ENCODE results near the gene QRSL1.
"Not testable (repeated sequence)": the region's sequence is repeated elsewhere in the genome, so short reads cannot be mapped to it uniquely, and the experiment has no call there.

Gene QRSL1

DNA sequence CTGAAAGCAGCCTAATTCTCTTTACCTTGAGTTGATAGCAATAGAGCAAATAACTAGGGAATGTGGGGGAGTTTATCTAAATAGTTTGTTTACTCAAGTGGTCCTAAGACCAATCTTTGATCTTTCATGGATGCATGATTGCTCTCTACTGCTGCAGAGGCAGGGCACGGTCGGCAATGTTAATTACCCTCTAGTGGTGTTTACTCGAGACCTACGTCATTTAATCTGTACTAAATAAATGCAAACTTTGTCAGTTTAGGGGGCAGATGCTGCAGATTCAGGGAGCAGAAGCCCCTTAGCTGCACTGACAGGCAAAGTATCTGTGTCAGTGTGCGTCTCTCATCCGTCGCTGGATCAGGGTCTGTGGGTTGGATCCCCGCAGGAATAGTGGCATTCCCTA is 7.0 kb upstream of the QRSL1 start:
- DNase-seq (ENCODE audit: insufficient read length, low spot score) (no peak), FAIRE-seq (no peak)

DNA sequence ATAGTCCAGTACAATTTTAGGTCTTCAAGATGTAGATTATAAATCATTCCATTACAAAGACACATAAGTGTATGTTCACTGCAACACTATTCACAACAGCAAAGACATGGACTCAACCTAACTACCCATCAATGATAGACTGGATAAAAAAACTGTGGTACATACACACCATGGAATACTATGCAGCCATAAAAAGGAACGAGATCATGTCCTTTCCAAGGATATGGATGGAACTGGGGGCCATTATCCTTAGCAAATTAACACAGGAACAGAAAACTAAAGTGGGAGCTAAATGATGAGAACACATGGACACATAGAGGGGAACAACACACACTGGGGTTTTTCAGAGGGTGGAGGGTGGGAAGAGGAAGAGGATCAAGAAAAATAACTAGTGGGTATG is 6.3 kb upstream of the QRSL1 start:
- DNase-seq (ENCODE audit: insufficient read length, low spot score), result no peak
- no peak for FAIRE-seq

DNA sequence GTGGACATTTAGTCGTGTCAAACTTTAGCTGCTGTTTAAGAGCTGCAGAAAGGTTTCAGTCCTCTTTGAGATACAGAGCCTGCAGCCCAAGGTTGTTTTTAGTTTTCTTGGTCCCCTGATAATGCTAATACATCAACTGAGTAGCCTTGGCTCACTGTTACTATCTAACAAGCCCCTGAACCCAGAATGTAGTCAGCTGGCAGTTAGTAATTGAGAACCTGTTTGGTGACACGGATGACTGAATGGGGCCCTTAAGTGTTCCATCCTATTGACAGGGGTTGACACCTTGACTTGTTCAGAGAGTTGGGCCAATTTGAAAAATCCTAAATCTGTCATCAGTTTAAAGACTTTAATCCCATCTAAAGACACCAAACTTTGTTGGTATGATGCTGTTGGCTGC is 2.9 kb upstream of the QRSL1 start:
- no peak for DNase-seq (ENCODE audit: insufficient read length, low spot score)
- FAIRE-seq, result no peak

DNA sequence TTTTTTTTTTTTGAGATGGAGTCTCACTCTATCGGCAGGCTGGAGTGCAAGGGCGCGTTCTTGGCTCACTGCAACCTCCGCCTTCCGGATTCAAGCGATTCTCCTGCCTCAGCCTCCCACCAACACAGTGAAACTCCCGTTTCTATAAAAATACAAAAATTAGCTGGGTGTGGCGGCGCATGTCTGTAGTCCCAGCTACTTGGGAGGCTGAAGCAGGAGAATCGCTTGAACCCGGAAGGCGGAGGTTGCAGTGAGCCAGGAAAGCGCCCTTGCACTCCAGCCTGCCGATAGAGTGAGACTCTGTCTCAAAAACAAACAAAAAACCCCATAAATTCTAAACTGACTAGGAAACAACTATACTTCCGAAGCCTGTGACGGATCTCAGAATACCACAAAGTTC is 1.6 kb upstream of the QRSL1 start:
- DNase-seq (ENCODE audit: insufficient read length, low spot score); FAIRE-seq: not testable (repeated sequence)

DNA sequence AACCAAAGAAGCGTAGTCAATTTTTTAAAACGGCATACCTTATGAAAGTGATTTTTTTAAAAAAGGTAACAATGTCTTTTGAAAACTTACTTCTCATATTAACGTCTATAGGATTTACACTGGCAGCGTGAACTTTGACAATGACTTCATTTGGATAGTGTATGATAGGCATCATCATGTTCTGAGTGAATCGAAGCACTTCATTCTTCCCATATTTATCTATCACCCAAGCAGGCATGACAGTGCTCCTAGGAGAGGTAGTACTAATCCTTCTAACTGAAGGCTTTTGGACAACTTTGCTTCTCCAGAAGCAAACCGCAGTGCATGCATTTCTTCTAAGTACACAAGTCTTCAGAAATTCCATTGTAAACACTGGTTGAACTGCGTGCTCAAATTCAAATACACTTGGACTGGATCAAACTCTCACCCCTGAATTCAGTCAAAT is 698 bp upstream of the QRSL1 start:
- no peak for DNase-seq (ENCODE audit: insufficient read length, low spot score)

DNA sequence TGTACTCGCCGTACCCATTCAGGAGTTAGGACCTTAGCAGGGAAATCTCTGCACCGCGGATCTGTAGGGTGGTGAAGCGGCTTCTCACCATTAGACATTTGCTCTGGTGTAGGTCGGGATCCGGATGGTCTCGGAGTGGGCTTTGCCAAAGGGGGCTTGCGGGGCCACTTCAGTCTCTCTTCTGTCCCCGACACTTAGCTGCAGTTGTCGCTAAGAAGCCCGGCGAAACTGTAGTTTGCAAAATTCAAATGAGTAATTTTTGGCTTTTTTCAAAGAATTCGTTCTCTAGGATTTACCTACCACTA is 433 bp downstream of the QRSL1 start:
- no peak for DNase-seq (ENCODE audit: insufficient read length, low spot score)
- FAIRE-seq, result no peak

More for the DNA sequence above, 698 bp upstream of the QRSL1 start:
- no peak for FAIRE-seq

DNA sequence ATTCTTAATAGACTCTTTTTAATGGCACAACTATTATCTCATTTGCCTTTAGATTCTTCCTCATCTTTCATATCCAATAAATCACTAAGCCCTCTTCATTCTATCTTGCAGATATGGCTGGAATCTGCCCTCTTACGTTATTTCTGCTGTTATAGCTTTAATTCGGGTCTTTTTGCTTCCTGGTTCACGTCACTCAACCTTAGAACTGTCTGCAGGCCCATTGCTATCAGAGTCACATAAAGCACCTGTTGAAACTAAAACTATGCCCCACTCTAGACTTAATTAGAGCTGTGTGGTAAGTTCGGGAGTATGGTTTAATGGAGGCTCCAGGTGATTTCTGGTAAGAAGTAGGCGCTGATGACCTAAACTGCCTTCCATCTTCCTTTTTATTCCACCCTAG is 988 bp downstream of the QRSL1 start:
- DNase-seq (ENCODE audit: insufficient read length, low spot score) (no peak), FAIRE-seq (no peak)

DNA sequence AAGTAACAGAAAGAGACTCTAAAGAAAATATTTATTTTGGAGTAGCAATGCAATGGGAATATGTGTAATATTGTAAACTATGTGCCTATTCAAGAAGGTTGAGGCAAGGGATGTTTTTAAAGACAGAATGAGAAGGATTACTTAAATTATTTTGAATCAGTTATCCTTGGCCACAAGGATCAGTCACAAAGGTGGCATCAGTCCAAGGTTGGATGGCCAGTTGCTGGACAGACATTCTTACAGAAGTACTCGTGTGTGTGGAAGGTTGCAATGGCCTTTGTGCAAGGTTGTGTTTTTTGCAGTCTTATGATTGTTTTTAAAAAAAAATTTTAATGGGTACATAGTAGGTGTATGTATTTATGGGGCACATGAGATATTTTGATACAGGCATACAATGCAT is 2.0 kb downstream of the QRSL1 start:
- DNase-seq (ENCODE audit: insufficient read length, low spot score), result no peak
- no peak for FAIRE-seq

DNA sequence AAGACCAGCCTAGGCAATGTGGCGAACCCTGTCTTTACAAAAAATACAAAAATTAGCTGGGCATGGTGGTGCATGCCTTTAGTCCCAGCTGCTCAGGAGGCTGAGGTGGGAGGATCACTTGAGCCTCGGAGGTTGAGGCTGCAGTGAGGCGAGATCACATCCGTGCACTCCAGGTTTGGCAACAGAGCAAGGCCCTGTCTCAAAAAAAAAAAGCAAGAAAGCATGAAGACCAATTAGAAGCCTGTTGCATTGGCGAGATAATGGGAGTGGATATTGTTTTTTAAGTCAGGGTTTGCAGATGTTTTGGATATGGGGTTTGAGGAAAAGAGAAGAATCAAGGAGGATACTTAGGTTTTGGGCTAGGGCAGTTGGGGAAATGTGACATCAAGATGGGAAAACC is 5.2 kb downstream of the QRSL1 start:
- DNase-seq (ENCODE audit: insufficient read length, low spot score), result no peak
- FAIRE-seq, result no peak

DNA sequence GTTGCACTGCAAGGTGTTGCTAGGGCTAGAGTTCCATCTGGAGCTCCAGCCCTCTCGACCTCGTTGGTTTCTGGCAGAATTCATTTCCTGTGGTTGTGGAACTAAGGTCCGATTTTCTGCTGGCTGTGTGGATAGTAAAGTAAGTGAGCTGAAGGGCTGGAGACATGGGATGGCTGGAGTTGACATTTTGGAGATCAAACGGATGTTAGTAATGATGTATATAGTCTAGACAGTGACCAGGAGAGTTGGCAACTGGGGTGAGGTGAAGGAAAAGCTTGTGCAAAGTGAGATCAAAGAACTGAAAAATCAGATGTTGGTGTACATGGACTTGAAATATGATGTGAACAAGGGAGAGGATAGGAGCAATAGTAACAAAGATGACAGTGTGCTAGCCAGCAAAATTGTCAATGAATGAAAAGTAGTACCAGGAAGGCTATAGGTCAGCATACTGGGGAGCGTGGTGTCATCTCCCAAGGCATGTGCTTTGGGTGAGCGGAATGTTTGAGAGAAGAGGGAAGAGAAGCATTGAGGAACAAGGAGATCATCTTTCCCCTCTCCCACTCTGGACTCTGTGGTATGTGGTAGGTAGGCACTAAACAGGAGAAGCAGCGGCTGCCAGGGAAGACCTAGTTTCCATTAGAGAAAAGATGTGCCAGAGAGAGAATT is 7.8 kb downstream of the QRSL1 start:
- FAIRE-seq (no peak), DNase-seq (ENCODE audit: insufficient read length, low spot score) (no peak)

DNA sequence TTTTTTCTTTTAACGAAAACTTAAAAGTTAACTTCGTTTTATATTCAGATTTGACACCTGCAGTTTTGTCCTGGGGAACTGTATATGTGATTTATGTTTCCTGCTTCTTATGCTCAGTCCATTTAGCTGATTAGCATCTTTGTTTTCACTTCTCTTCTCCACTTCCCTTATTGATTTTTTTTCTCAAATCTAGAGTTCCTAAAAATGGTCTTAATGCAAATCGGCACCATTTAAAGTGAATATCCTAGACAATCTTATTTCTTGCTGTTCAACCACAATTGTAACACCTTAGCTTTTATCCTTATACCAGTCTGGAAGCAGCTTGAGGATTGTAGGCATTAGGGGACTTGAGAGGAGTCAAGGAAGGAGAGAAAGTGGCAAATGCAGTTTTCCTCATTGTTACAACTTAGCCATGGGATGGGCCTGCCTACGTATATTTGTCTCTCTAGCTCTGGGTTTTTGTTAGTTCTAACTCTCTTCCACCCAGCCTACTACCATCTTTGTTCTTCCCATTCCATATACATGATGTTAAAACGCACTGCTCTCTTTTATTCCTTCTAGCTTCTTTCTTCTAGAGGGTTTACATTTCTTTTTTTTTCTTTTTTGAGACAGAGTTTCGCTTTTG is 8.5 kb downstream of the QRSL1 start:
- DNase-seq (ENCODE audit: insufficient read length, low spot score) (no peak), FAIRE-seq (no peak)

DNA sequence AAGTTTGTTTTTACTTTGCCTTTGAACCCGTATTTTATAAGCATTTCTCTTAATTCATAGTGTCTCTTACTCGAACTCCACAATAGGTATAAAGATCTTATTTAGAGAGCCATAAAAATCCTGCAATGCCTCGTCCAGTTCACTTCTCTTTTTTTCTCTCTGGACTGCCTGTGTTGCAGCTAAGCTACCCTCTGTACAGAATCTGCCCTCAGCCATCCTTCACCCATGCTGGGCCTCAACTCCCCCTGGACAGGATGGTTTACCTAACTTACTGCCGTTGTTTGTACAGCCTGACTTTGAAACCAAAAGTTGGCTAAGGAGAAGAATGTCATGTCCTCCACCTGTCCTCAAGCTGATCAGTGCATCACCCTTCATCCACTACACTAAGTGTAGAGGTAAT is 10.4 kb downstream of the QRSL1 start:
- DNase-seq (ENCODE audit: insufficient read length, low spot score) (no peak), FAIRE-seq (no peak)

DNA sequence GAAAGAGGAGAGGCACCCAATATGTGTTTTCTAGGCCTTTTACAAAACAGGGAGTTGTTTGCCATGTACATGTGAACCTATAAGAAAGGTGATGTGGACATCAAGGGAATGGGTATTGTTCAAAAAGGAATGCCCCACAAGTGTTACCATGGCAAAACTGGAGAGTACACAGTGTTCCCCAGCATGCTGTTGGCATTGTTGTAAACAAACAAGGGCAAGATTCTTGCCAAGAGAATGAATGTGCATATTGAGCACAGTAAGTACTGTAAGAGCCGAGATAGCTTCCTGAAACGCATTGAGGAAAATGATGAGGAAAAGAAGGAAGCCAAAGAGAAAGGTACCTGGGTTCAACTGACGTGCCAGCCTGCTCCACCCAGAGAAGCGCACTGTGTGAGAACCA is 13.1 kb downstream of the QRSL1 start:
- DNase-seq (ENCODE audit: insufficient read length, low spot score) (no peak), FAIRE-seq (no peak)

DNA sequence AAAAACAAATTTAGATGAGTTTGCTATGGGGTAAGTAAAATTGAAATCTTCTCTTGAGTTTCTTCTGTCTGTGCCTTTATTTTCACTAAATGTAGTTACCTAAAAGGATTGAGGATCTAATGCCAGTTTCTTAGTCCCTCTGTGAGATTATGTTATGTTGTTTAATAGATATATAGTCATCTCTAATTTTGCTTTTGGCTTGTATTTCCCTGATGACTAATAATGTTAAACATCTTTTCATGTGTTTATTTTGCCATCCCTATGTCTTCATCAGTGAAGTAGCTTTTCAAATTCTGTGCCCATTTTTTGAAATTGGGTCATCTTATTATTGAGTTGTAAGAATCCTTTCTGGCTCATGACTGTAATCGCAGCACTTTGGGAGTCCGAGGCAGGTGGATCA is 13.7 kb downstream of the QRSL1 start:
- DNase-seq (ENCODE audit: insufficient read length, low spot score) (no peak), FAIRE-seq (no peak)

DNA sequence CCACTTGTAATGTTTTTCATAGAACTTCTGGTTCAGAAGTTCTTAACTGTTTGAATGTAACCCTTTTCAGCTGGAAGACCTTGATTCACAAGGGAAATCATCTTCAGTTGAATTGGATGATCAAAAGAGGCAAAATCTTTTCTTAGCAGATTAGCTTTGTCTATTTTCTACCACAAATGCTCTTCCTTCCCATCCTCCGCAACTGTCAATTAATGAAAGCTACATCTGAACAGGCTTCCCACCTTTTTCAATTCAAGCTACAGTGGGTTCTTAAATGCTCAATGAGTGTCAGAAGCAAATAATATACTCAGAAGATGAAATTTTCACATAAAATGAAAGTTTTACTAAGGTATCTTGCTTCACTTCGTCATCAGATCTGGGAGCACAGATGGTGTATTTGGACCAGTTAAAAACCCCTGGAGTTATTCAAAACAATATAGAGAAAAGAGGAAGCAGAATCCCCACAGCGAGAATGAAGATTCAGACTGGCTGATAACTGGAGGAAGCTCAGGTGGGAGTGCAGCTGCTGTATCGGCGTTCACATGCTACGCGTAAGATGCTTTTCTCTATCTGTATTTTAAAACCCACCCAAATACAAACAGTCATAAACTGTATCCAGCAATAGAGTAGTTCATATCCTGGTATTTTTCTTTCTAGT is 19.4 kb downstream of the QRSL1 start:
- FAIRE-seq, result no peak

DNA sequence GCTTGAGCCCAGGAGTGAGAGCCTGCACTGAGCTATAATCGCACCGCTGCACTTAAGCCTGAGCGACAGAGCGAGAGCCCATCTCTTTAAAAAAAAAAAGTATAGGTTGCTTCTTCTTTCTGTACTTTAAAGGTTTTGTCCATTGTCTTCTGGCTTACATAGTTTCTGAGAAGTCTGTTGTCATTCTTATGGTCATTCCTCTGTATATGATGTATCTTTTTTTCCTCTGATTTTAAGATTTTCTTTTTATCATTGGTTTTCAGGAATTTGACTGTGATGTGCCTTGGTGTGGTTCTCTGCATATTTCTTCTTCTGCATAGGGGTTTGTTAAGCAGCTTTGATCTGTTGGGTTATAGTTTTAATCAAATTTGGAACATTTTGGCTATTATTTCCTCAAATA is 29.1 kb downstream of the QRSL1 start:
- FAIRE-seq (no peak), DNase-seq (ENCODE audit: insufficient read length, low spot score) (no peak)

More for the DNA sequence above, 19.4 kb downstream of the QRSL1 start:
- no peak for DNase-seq (ENCODE audit: insufficient read length, low spot score)

DNA sequence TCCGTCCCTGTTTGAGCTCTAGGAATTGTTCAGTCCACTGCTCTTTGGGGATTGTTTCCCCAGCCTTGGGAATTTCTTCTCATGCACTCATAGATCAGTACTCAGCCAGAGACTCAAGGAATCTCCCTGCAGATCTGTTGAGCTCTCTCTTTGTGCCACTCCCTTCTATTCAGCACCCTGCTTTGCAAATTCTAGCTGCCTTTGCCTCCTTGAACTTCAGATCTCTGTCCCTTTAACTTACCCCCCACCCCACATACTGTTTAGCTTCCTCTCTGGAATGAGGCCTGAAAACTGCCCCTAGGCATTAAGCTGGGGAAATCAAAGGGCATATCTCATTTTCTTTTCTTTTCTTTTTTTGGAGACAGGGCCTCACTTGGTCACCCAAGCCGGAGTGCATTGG is 30.5 kb downstream of the QRSL1 start:
- FAIRE-seq, result no peak
- DNase-seq (ENCODE audit: insufficient read length, low spot score), result no peak

DNA sequence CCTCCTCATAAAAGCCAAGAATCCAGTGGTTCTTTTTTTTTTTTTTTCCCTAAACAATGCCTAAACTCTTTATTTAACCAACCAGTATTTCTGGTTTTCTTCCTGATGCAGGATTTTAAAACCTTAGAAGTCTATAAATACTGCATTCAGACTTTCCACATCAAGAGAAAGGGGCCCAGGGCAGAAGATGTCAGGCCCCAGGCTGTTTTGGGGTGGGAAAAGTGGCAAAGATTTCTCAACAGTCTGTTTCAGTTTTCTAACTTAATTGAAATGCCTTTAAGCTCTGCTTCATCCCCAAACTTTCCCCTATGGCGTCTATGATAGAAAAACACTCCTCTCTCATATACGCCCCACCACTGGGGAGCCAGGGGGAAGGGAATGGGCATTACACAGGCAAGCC is 33.1 kb downstream of the QRSL1 start:
- DNase-seq (ENCODE audit: insufficient read length, low spot score) (no peak), FAIRE-seq (no peak)

DNA sequence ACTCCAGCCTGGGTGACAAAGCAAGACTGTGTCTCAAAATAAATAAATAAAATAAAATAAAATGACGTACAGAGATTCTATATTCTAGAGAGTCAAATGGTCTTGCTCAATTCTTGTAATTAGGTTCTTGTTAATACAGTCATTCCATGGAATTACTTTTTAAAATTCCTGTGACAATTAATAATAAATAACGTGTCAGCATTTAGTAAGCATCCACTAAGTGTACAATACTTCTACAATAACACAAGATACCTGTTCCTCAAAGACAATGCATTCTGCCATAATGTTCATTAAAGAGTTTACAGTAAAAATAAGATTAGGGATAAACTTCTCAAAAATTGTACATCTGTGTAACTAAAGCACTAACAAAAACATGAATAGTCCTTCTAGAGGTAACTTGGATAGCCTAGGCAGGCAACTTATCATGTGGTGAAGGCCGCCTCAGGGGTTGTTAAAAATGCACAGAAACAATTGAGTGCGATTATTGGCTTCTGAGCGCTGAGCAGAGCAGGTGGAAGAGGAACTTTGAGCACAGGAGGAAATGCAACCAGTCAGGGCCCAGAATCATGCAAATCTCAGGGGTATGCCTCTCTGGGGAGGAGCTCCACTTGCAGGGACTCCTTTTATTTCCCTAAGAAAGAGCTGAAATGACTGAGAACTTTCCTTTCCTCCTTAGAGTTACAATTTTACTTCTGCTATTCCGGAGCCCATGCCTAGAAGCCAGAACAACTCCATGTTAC is 37.1 kb downstream of the QRSL1 start:
- FAIRE-seq (no peak), DNase-seq (ENCODE audit: insufficient read length, low spot score) (no peak)

DNA sequence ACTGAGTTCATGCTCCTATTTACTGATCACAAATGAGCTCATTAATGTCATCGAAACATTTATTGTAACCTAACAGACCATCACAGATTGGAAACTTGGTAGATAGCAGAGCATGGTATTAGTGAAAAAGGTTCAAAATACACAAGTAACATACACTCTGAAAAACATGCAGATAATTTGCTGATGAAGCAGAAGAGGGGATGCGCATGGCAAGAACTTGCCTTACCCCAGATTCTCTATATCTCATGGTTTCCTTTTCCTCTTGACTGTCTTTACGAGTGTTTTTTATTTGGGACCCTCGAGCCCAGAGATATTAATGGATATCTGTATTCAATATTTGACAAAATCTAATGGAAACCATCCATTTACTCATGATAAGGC is 37.6 kb downstream of the QRSL1 start:
- DNase-seq (ENCODE audit: insufficient read length, low spot score) (no peak), FAIRE-seq (no peak)

DNA sequence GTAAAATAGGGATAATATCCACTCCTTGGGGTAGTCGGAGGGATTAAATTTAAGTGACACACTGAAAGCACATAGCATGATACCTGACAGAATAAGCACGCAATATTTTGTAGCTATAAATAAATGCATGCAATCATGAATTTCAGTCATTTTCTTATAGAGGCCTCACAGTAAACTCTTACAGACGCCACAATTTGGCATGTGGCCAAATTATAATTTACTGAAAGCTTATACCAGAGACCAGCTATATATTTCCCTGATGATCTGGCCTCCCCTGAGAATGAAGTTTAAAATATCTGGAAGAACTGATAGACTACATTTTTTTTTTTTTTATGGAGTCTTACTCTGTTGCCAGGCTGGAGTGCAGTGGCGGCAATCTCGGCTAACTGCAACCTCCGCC is 40.9 kb downstream of the QRSL1 start:
- FAIRE-seq, result no peak

DNA sequence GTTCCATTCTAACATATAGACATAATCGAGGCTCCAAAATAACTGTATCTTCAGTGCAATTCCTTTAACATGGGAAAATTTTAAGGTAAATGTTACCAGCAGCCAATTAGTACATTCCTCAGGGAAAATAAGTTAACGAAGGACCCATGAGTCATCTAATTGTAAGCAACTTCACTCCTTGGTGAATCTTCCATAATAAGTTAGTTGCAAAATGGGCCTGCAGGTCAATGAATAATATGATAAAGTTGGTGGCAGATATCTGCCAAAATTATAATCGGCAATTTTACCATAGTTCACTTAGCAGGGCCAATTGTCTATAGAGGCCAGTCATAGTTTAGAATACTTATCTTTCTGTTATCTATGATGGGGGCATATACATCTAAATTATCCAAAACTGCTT is 42.3 kb downstream of the QRSL1 start:
- FAIRE-seq, result no peak
- no peak for DNase-seq (ENCODE audit: insufficient read length, low spot score)

More for the DNA sequence above, 40.9 kb downstream of the QRSL1 start:
- DNase-seq (ENCODE audit: insufficient read length, low spot score), result no peak

Data from HTR-8/SVneo (cell line).